GM21528 (cell line): ENCODE data around the gene SLC2A13.
"Not testable (repeated sequence)": the region's sequence is repeated elsewhere in the genome, so short reads cannot be mapped to it uniquely, and the experiment has no call there.

Experiments
- ATAC-seq: cut with Tn5 transposase; IDR thresholded peaks from one replicate; pipeline ENCODE4 v1.9.1; 2021; ENCODE audit warnings: mild to moderate bottlenecking, moderate library complexity; ENCODE audit not compliant: unreplicated experiment, low FRiP score

The SLC2A13 gene

DNA sequence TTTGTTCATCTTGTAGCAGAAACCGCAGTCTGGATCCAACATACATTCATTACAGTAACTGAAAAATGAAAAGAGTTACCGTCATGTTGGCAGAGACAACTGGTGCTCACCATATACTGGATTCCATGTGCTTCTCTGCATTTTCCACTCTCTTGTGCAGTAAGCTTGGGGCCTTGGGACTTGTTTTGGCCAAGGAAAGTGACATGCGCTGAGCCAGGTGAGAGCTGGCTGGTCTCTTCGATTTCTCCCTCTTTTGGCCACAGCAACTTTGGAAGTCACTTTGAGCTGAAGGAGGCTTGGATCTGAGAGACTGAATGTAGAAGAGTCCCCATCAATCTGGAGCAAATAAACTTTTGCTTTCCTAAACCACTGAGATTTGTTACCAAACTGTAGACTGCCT, 275.7 kb downstream of the SLC2A13 start:
- no peak for ATAC-seq

- ATAC-seq = no peak
These were observed 281.2 kb downstream of the SLC2A13 start for GRCh38 chr12:39824505-39825212.

DNA sequence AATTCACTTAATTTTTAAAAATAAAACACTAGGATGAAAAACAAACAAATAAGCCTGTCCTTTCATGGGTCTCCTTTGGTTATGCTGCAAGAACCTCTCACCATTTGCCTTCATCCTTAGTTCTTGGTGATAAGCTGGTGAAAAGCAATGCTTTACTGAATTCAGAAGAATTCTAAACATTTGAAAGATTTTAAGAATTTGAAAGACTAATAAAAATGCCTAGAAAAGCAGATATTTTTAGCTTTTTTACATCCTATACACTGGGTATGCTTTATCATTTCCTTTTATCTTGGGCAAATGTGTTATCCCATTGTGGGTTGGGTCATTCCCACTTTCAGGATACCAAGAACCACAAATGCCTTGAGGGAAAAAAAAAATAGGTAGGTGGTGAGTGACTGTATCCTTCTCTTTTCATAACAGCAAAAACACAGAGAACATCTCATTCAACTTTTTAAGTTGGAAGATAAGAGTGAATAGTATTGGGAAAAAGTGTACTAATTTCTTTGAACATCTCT, 289.2 kb downstream of the SLC2A13 start:
- no peak for ATAC-seq

DNA sequence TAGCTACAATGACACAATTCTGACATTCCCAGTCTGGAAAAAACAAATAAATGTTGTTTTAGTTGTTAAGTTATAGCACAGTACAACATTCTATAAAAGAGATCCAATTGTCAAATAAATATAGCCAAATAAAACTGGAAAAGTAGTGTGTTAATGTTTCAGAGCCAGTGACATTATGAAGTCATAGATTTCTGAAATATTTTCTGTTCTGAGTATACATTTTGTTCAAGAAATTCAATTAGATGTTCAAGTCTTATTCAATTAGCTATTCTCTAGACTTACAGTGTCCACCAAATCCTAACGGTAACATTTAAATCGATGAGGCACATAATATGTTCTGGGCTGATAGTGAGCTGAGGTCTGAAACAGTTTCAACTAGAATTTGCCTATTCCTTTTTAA, 290.1 kb downstream of the SLC2A13 start:
- no peak for ATAC-seq

DNA sequence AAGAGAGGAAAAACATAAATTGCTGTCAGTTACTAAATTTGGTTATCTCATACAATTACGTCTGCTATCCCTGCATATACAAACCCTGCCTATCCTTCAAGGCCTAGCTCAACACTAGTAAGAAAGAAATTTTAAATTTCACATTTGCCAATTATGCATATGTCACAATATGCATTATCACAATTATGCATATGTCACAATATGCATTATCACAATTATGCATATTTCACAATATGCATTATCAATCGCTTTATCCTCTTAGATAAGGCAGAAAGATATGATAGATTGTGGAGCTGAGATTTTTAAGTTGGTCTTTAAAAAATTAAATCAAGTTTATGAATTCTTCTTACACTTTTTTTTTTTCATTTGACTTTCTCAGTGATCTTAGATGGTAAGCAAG, 291.3 kb downstream of the SLC2A13 start:
- ATAC-seq = no peak

- ATAC-seq = no peak
These were observed 292.1 kb downstream of the SLC2A13 start for GRCh38 chr12:39813776-39814175.

GRCh38 chr12:39812456-39812855, 293.4 kb downstream of the SLC2A13 start:
- ATAC-seq = not testable (repeated sequence)

- no peak for ATAC-seq
These were observed 298.8 kb downstream of the SLC2A13 start for GRCh38 chr12:39807043-39807442.

GRCh38 chr12:39805651-39806050, 300.2 kb downstream of the SLC2A13 start:
- no peak for ATAC-seq

- ATAC-seq = no peak
These were observed 301.0 kb downstream of the SLC2A13 start for GRCh38 chr12:39804898-39805297.

GRCh38 chr12:39804479-39804878, 301.4 kb downstream of the SLC2A13 start:
- no peak for ATAC-seq

- ATAC-seq = no peak
These were observed 302.7 kb downstream of the SLC2A13 start for GRCh38 chr12:39803151-39803550.

DNA sequence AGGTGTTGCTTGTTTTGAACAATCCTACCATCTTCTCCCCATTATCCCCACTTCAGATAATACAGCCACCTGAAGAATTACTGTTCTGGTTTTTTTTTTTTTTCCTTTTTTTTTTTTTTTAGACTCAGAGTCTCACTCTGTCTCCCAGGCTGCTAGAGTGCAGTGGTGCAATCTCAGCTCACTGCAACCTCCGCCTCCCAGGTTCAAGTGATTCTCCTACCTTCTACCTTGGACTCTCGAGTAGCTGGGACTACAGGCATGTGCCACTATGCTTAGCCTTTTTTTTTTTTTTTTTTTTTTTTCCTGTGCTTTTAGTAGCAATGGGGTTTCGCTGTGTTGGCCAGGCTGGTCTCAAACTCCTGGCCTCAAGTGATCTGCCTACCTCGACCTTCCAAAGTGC, 306.9 kb downstream of the SLC2A13 start:
- no peak for ATAC-seq

DNA sequence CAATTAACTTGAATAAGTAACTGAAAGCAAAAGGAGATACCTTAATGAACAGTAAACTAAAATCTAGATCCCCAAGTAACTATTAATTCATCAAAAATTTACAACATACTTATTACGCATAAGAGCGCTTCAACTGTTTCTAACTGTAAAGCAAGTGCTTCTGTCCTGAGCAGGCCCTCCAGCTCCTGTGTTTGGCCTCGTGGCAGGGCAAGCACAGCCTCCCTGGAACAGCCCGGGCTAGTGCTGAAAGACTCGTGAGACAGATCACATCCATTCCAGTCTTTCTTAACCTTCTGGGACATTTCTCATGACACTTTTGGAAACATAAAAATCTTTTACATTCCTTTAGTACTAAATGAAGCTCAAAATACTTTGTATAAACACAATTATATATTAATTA, 307.5 kb downstream of the SLC2A13 start:
- no peak for ATAC-seq

DNA sequence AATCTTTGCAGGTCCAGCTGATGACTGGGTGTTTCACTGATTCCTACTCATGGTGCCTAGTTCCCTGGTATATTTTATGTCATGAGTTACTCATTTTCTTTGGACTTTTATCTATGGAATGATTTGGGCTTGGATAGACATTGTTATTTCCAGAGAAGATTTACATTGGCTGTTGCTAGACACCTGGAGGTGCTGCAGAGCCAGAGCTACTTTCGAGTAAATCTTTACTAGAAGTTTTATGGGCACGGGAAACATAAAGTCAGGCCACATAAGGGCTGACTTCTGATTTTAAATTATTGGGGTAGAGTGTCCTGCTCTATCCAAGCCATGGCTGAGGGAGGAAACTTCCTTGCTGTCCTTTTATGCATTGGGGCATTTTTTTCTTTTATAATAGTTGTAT, 310.4 kb downstream of the SLC2A13 start:
- no peak for ATAC-seq

DNA sequence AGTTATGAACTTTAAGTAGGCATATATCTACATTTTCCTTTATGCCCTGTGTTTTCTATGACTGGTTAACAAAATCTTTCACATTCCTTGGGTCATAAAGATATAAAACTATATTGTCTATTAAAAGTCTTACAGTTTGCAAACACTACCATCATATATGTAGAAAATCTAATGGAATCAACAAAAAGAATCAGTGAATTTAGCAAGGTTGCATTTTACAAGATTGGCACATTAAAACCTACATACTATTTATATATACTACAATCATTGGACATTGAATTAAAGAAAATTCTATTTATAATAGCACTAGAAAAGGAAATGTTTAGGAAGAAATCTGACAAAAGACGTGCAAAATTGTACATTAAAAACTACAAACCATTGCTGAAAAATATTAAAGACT, 312.9 kb downstream of the SLC2A13 start:
- ATAC-seq = no peak

GRCh38 chr12:39788239-39788638, 317.6 kb downstream of the SLC2A13 start:
- ATAC-seq = no peak

DNA sequence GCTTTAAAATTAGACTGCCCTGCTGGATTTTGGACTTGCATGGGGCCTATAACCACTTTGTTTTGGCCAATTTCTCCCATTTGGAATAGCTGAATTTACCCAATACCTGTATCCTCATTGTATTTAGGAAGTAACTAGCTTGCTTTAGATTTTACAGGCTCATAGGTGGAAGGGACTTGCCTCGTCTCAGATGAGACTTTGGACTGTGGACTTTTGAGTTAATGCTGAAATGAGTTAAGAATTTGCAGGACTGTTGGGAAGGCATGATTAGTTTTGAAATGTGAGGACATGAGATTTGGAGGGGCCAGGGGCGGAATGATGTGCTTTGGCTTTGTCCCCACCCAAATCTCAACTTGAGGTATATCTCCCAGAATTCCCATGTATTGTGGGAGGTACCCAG, 320.1 kb downstream of the SLC2A13 start:
- ATAC-seq = not testable (repeated sequence)

DNA sequence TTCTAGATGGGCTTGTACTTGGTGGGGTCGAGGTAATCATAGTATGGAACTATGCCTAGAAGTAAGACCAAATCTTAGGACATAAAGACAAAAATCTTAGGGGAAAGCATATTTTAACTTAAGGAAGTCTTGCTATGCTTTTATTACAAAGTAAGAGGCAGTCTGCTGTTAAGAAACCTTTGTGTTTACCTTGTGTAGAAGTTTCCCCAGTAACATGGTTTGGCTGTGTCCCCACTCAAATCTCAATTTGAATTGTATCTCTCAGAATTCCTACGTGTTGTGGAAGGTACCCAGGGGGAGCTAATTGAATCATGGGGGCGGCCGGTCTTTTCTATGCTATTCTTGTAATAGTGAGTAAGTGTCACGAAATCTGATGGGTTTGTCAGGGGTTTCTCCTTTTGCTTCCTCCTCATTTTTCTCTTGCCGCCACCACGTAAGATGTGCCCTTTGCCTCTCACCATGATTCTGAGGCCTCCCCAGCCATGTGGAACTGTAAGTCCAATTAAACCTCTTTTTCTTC, 323.8 kb downstream of the SLC2A13 start:
- no peak for ATAC-seq

GRCh38 chr12:39780913-39781446, 324.9 kb downstream of the SLC2A13 start:
- no peak for ATAC-seq

DNA sequence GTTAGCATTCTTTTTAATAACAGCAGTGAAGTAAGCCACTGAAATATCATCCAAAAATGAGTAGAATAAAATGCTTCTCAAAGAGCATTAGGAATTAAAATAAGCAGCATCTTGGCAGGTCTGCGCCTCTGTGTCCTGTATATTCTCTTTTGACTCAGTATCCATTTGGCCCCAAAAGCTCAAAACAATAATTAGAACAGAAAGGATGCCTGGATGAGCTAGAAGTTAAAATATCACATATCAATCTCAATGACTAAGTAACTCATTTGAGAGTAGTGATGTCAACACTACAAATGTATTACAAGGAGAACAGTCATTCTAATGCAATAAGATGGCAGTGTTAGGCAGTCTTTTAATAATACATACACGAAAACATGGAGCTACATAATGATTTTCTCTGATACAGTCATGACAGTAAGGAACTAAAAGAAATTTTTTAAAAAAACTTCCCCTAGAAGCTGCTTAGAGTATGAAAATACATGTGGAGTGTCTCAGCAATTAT, 325.4 kb downstream of the SLC2A13 start:
- no peak for ATAC-seq

DNA sequence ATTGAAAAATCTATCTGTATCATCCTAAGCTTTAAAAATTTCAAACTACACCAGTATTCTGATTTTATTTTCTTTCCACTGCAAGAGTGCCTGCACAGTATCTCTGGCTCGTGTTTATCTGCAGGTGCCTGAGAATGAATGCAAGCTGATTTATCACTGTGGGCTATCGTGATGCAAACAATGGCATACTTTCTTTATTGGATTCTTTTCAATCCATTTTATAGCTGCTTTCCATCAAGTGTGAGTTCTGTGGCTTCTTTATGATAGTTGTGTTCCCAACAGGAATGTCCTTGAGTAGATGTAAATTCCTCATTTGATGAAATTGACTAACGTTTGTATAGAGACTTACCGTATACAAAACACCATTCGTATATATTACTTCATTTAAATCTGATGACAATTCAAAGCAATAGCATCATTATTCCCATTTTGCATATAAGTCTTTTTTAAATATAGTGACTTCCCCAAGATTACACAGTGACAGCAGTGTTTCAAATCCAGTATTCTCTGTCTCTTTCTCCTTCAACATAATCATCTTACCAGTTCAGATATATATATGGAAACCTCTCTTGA, 326.0 kb downstream of the SLC2A13 start:
- ATAC-seq = no peak
